HEK293 (cell line): ENCODE data around the gene CTIF.

Experiments
- CTCF ChIA-PET: fragments of 350-600 bp; formaldehyde crosslinking; extraction: SDS; loops from one replicate; lab custom pipeline; 2021; ENCODE audit warnings: antibody characterized with exemption; lab: Yijun Ruan, JAX
- POLR2A ChIA-PET: fragments of 300-600 bp; formaldehyde crosslinking; extraction: SDS; loops from one replicate; lab custom pipeline; 2020; ENCODE audit warnings: antibody characterized with exemption, inconsistent platforms; lab: Yijun Ruan, JAX
- H3K27ac ChIP-seq: fragments of 200-500 bp; sonication (Bioruptor generic); 2 replicates; pipeline ENCODE4 v1.5.1; 2014; ENCODE audit warnings: low read depth, low read length, control low read depth, inconsistent platforms; ENCODE audit errors: extremely low read depth
- H3K36me3 ChIP-seq, 2 experiments: fragments of 200-500 bp in 1 of 2; sonication (Bioruptor generic) in 1 of 2; 1 replicate in 1 of 2; 2 replicates in 1 of 2; pipeline ENCODE4 v1.5.1; 2014 to 2017; ENCODE audit warnings: inconsistent platforms in 2 of 2, low read length in 2 of 2; ENCODE audit not compliant: control insufficient read depth in 2 of 2, insufficient read depth in 1 of 2
- H3K4me1 ChIP-seq: fragments of 200-500 bp; sonication (Bioruptor generic); 2 replicates; pipeline ENCODE4 v1.5.1; 2014; ENCODE audit warnings: mild to moderate bottlenecking, low read length, inconsistent platforms; ENCODE audit not compliant: control insufficient read depth, insufficient read depth
- H3K4me3 ChIP-seq: 2 replicates; pipeline ENCODE4 v1.5.1; 2011; ENCODE audit warnings: low read depth, mild to moderate bottlenecking, control low read depth, low read length, moderate library complexity
- H3K9me3 ChIP-seq: fragments of 200-500 bp; sonication (Bioruptor generic); 2 replicates; pipeline ENCODE4 v1.5.1; 2014; ENCODE audit warnings: low read depth, low read length, inconsistent platforms; ENCODE audit not compliant: control insufficient read depth, insufficient read depth
- HOXA7 ChIP-seq: sonication (generic); formaldehyde crosslinking; IDR thresholded peaks from 2 replicates; pipeline ENCODE4 v1.8.1; 2022; ENCODE audit warnings: missing genetic modification reagents, borderline replicate concordance
- KLF1 ChIP-seq: fragments of 450-650 bp; formaldehyde crosslinking; IDR thresholded peaks from 2 replicates; pipeline ENCODE4 v1.5.1; 2016; ENCODE audit warnings: missing biosample characterization, missing genetic modification characterization
- SALL2 ChIP-seq: fragments of 450-650 bp; formaldehyde crosslinking; IDR thresholded peaks from 2 replicates; pipeline ENCODE4 v1.5.0; 2017; ENCODE audit warnings: missing biosample characterization, mild to moderate bottlenecking, missing genetic modification characterization, borderline replicate concordance
- SP2 ChIP-seq: fragments of 450-650 bp; formaldehyde crosslinking; IDR thresholded peaks from 2 replicates; pipeline ENCODE4 v1.5.1; 2016; ENCODE audit warnings: missing biosample characterization, missing genetic modification characterization
- TRIM28 ChIP-seq: IDR thresholded peaks from 2 replicates; pipeline ENCODE4 v1.6.1; 2011; ENCODE audit warnings: low read length, control low read depth, borderline replicate concordance
- YY2 ChIP-seq: fragments of 450-650 bp; formaldehyde crosslinking; IDR thresholded peaks from 2 replicates; pipeline ENCODE4 v1.5.1; 2016; ENCODE audit warnings: missing biosample characterization, missing genetic modification characterization
- ZBTB21 ChIP-seq: fragments of 450-650 bp; formaldehyde crosslinking; IDR thresholded peaks from 2 replicates; pipeline ENCODE4 v1.5.1; 2017; ENCODE audit warnings: missing biosample characterization, missing genetic modification characterization
- ZNF112 ChIP-seq: fragments of 450-650 bp; formaldehyde crosslinking; IDR thresholded peaks from 2 replicates; pipeline ENCODE4 v1.5.0; 2017; ENCODE audit warnings: missing biosample characterization, missing genetic modification characterization
- ZNF223 ChIP-seq: fragments of 450-650 bp; formaldehyde crosslinking; IDR thresholded peaks from 2 replicates; pipeline ENCODE4 v1.5.1; 2016; ENCODE audit warnings: missing biosample characterization, missing genetic modification characterization
- ZNF24 ChIP-seq: fragments of 450-650 bp; formaldehyde crosslinking; IDR thresholded peaks from 2 replicates; pipeline ENCODE4 v1.5.1; 2016; ENCODE audit warnings: missing biosample characterization, missing genetic modification characterization
- ZNF324 ChIP-seq: fragments of 450-650 bp; formaldehyde crosslinking; IDR thresholded peaks from 2 replicates; pipeline ENCODE4 v1.5.1; 2016; ENCODE audit warnings: missing biosample characterization, missing genetic modification characterization
- ZNF404 ChIP-seq: fragments of 450-650 bp; formaldehyde crosslinking; IDR thresholded peaks from 2 replicates; pipeline ENCODE4 v1.5.1; 2017; ENCODE audit warnings: missing biosample characterization, missing genetic modification characterization
- ZNF433 ChIP-seq: fragments of 450-650 bp; formaldehyde crosslinking; IDR thresholded peaks from 2 replicates; pipeline ENCODE4 v1.5.1; 2016; ENCODE audit warnings: missing biosample characterization, missing genetic modification characterization, low read depth
- ZNF48 ChIP-seq: fragments of 450-650 bp; formaldehyde crosslinking; IDR thresholded peaks from 2 replicates; pipeline ENCODE4 v1.5.1; 2016; ENCODE audit warnings: missing biosample characterization, missing genetic modification characterization
- ZNF501 ChIP-seq: fragments of 450-650 bp; formaldehyde crosslinking; IDR thresholded peaks from 2 replicates; pipeline ENCODE4 v1.5.1; 2016; ENCODE audit warnings: missing biosample characterization, missing genetic modification characterization
- ZNF510 ChIP-seq: fragments of 450-650 bp; formaldehyde crosslinking; IDR thresholded peaks from 2 replicates; pipeline ENCODE4 v1.5.1; 2018; ENCODE audit warnings: mild to moderate bottlenecking, missing genetic modification characterization, missing biosample characterization; ENCODE audit not compliant: insufficient replicate concordance
- ZNF548 ChIP-seq: fragments of 450-650 bp; formaldehyde crosslinking; IDR thresholded peaks from 2 replicates; pipeline ENCODE4 v1.5.1; 2016; ENCODE audit warnings: missing biosample characterization, missing genetic modification characterization
- ZNF626 ChIP-seq: fragments of 450-650 bp; sonication (Bioruptor Pico); formaldehyde crosslinking; IDR thresholded peaks from 2 replicates; pipeline ENCODE4 v1.5.1; 2018; ENCODE audit warnings: missing biosample characterization, missing genetic modification characterization, inconsistent platforms
- ZNF692 ChIP-seq: fragments of 450-650 bp; formaldehyde crosslinking; IDR thresholded peaks from 2 replicates; pipeline ENCODE4 v1.5.1; 2016; ENCODE audit warnings: missing biosample characterization, missing genetic modification characterization
- ZNF704 ChIP-seq: fragments of 450-650 bp; formaldehyde crosslinking; IDR thresholded peaks from 2 replicates; pipeline ENCODE4 v1.5.1; 2016; ENCODE audit warnings: missing biosample characterization, missing genetic modification characterization
- ZNF707 ChIP-seq: fragments of 450-650 bp; formaldehyde crosslinking; IDR thresholded peaks from 2 replicates; pipeline ENCODE4 v1.5.1; 2016; ENCODE audit warnings: missing biosample characterization, missing genetic modification characterization
- ZNF785 ChIP-seq: fragments of 450-650 bp; formaldehyde crosslinking; IDR thresholded peaks from 2 replicates; pipeline ENCODE4 v1.5.1; 2016; ENCODE audit warnings: missing biosample characterization, missing genetic modification characterization
- TF ChIP-seq, protein P1 (sequence below): fragments of 450-650 bp; formaldehyde crosslinking; IDR thresholded peaks from 2 replicates; pipeline ENCODE4 v1.5.1; 2016; ENCODE audit warnings: missing biosample characterization, missing genetic modification characterization
- TF ChIP-seq, protein P2 (sequence below): fragments of 450-650 bp; formaldehyde crosslinking; IDR thresholded peaks from 2 replicates; pipeline ENCODE4 v1.5.1; 2016; ENCODE audit warnings: missing biosample characterization, missing genetic modification characterization
- TF ChIP-seq, protein P3 (sequence below): fragments of 450-650 bp; formaldehyde crosslinking; conservative IDR thresholded peaks from 2 replicates; pipeline ENCODE4 v1.5.1; 2016; ENCODE audit warnings: low read depth, missing biosample characterization, missing genetic modification characterization

Gene CTIF

GRCh38 chr18:48790869-48791635, 252.2 kb downstream of the CTIF start:
- TF ChIP-seq YY2 (tag by site-specific recombination) (no peak), SP2 (tag by site-specific recombination) (no peak), ZNF704 (tag by site-specific recombination) (no peak), SALL2 (no peak), ZNF404 (tag by site-specific recombination) (no peak), KLF1 (tag by site-specific recombination) (no peak), ZNF223 (no peak), ZNF707 (no peak), ZNF24 (tag by site-specific recombination) (no peak), ZNF433 (tag by site-specific recombination) (no peak), HOXA7 (CRISPR knock-in tag) (no peak), ZNF48 (tag by site-specific recombination) (no peak), ZNF785 (tag by site-specific recombination) (no peak), ZNF510 (no peak), ZNF324 (tag by site-specific recombination) (no peak), ZNF692 (tag by site-specific recombination) (no peak)
- ChIA-PET CTCF (interaction anchor here (0.6 to 2.8 kb wide), 3 partner anchors 11 to 149 kb away, joined by 3 to 12 read pairs (median 3); no protein-coding TSS in a partner anchor), POLR2A (interaction anchor here (0.6 to 1.0 kb wide), 2 partner anchors 56 to 104 kb away, joined by 3 to 8 read pairs; no protein-coding TSS in a partner anchor)
- Histone ChIP-seq H3K9me3 (no peaks in the 10 kb centered on the region), H3K36me3 (peaks cover 0 to 7% of the 10 kb centered on the region in 2 experiments; a peak in 2 of 3 replicates), H3K27ac (no peak overlapping the region), H3K4me3 (no peak overlapping the region), H3K4me1 (0 out of 2 replicates have a peak, but pooled peaks cover 3% of the 10 kb centered on the region)

GRCh38 chr18:48791636-48792105, 252.8 kb downstream of the CTIF start:
- H3K4me3 ChIP-seq, result no peak overlapping the region
- POLR2A ChIA-PET, result interaction anchor here (0.6 to 1.7 kb wide), 2 partner anchors 41 to 55 kb away, joined by 5 to 8 read pairs; no protein-coding TSS in a partner anchor
- CTCF ChIA-PET, result interaction anchor here (0.6 to 2.8 kb wide), 2 partner anchors 15 to 148 kb away, joined by 3 to 12 read pairs; no protein-coding TSS in a partner anchor
- H3K4me1 ChIP-seq, result 0 out of 2 replicates have a peak, but pooled peaks cover 3% of the 10 kb centered on the region
- peaks cover 0 to 7% of the 10 kb centered on the region in 2 experiments; a peak in 2 of 3 replicates for H3K36me3 ChIP-seq
- H3K9me3 ChIP-seq, result no peaks in the 10 kb centered on the region
- no peak overlapping the region for H3K27ac ChIP-seq
- TF ChIP-seq ZNF112 (tag by site-specific recombination), result no peak
- no peak for TF ChIP-seq TRIM28
- TF ChIP-seq ZNF704 (tag by site-specific recombination), result no peak
- TF ChIP-seq, protein P1, sequence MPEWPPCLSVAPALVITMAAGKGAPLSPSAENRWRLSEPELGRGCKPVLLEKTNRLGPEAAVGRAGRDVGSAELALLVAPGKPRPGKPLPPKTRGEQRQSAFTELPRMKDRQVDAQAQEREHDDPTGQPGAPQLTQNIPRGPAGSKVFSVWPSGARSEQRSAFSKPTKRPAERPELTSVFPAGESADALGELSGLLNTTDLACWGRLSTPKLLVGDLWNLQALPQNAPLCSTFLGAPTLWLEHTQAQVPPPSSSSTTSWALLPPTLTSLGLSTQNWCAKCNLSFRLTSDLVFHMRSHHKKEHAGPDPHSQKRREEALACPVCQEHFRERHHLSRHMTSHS, result no peak
- no peak for TF ChIP-seq ZBTB21
- TF ChIP-seq, protein P2, sequence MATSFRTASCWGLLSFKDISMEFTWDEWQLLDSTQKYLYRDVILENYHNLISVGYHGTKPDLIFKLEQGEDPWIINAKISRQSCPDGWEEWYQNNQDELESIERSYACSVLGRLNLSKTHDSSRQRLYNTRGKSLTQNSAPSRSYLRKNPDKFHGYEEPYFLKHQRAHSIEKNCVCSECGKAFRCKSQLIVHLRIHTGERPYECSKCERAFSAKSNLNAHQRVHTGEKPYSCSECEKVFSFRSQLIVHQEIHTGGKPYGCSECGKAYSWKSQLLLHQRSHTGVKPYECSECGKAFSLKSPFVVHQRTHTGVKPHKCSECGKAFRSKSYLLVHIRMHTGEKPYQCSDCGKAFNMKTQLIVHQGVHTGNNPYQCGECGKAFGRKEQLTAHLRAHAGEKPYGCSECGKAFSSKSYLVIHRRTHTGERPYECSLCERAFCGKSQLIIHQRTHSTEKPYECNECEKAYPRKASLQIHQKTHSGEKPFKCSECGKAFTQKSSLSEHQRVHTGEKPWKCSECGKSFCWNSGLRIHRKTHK (tag by site-specific recombination), result no peak
- TF ChIP-seq ZNF626 (tag by site-specific recombination), result no peak
- TF ChIP-seq ZNF501 (tag by site-specific recombination), result no peak
- TF ChIP-seq ZNF433 (tag by site-specific recombination), result no peak
- no peak for TF ChIP-seq ZNF548 (tag by site-specific recombination)
- TF ChIP-seq ZNF223, result no peak
- TF ChIP-seq, protein P3, sequence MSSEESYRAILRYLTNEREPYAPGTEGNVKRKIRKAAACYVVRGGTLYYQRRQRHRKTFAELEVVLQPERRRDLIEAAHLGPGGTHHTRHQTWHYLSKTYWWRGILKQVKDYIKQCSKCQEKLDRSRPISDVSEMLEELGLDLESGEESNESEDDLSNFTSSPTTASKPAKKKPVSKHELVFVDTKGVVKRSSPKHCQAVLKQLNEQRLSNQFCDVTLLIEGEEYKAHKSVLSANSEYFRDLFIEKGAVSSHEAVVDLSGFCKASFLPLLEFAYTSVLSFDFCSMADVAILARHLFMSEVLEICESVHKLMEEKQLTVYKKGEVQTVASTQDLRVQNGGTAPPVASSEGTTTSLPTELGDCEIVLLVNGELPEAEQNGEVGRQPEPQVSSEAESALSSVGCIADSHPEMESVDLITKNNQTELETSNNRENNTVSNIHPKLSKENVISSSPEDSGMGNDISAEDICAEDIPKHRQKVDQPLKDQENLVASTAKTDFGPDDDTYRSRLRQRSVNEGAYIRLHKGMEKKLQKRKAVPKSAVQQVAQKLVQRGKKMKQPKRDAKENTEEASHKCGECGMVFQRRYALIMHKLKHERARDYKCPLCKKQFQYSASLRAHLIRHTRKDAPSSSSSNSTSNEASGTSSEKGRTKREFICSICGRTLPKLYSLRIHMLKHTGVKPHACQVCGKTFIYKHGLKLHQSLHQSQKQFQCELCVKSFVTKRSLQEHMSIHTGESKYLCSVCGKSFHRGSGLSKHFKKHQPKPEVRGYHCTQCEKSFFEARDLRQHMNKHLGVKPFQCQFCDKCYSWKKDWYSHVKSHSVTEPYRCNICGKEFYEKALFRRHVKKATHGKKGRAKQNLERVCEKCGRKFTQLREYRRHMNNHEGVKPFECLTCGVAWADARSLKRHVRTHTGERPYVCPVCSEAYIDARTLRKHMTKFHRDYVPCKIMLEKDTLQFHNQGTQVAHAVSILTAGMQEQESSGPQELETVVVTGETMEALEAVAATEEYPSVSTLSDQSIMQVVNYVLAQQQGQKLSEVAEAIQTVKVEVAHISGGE (tag by site-specific recombination), result no peak
